PC-3 (cell line): ENCODE results near the gene NR2E1. TPM values are rescaled to one million over a fixed set of nuclear protein-coding genes. Genes with fewer than 3 reads are reported as not detected.

Experiments
- ATAC-seq: fragments of 200-7000 bp; cut with Tn5 transposase; 2 replicates; pipeline ENCODE4 v1.9.1; 2020; ENCODE audit warnings: mild to moderate bottlenecking, moderate library complexity
- BruUV-seq: library from RNA; stranded (reverse); fragments of 400-500 nt; replicated peaks from 2 replicates; lab custom pipeline; 2021; lab: Mats Ljungman, UMichigan
- CTCF ChIA-PET: fragments of 300-600 bp; sonication (Branson Sonifier 250); formaldehyde crosslinking; loops from one replicate; lab custom pipeline; 2022; ENCODE audit warnings: antibody characterized with exemption; lab: Charles Lee
- POLR2A ChIA-PET: fragments of 300-600 bp; sonication (Branson Sonifier 250); formaldehyde crosslinking; loops from one replicate; lab custom pipeline; 2022; ENCODE audit warnings: antibody characterized with exemption; ENCODE audit not compliant: unreplicated experiment; lab: Charles Lee
- DNase-seq: peaks from one replicate; pipeline ENCODE4 v3.0.0-alpha.2; 2015
- H2AFZ ChIP-seq: fragments of 300-600 bp; sonication (generic); 2 replicates; pipeline ENCODE4 v1.6.0; 2016; ENCODE audit warnings: antibody characterized with exemption, low read length
- H3F3A ChIP-seq: fragments of 300-600 bp; sonication (generic); one replicate; pipeline ENCODE4 v1.6.0; 2017; ENCODE audit warnings: antibody characterized with exemption, low read length, control low read depth, mild to moderate bottlenecking; ENCODE audit not compliant: unreplicated experiment
- H3K27ac ChIP-seq: fragments of 300-600 bp; sonication (generic); 2 replicates; pipeline ENCODE4 v1.5.1; 2016; ENCODE audit warnings: mild to moderate bottlenecking, low read length
- H3K27me3 ChIP-seq: fragments of 300-600 bp; sonication (generic); 2 replicates; pipeline ENCODE4 v1.6.1; 2016; ENCODE audit warnings: low read length, mixed read lengths
- H3K36me3 ChIP-seq: fragments of 300-600 bp; sonication (generic); 2 replicates; pipeline ENCODE4 v1.6.1; 2016; ENCODE audit warnings: low read depth, mixed run types, low read length, mixed read lengths
- H3K4me1 ChIP-seq: fragments of 300-600 bp; sonication (generic); 2 replicates; pipeline ENCODE4 v1.5.1; 2016; ENCODE audit warnings: low read length; ENCODE audit not compliant: insufficient read depth
- H3K4me2 ChIP-seq: fragments of 300-600 bp; sonication (generic); 2 replicates; pipeline ENCODE4 v1.6.0; 2016; ENCODE audit warnings: low read length
- H3K4me3 ChIP-seq: fragments of 300-600 bp; sonication (generic); 2 replicates; pipeline ENCODE4 v1.5.1; 2016; ENCODE audit warnings: mild to moderate bottlenecking, low read length, mixed read lengths
- H3K79me2 ChIP-seq: fragments of 300-600 bp; sonication (generic); 2 replicates; pipeline ENCODE4 v1.6.1; 2017; ENCODE audit warnings: low read length, mixed read lengths
- H3K9ac ChIP-seq: fragments of 300-600 bp; sonication (generic); 2 replicates; pipeline ENCODE4 v1.6.0; 2016; ENCODE audit warnings: mild to moderate bottlenecking, low read length
- H3K9me2 ChIP-seq: fragments of 300-600 bp; sonication (generic); replicated peaks from 2 replicates; pipeline ENCODE4 v1.6.1; 2016; ENCODE audit warnings: mixed run types, low read length, mixed read lengths
- H3K9me3 ChIP-seq: fragments of 300-600 bp; sonication (generic); 2 replicates; pipeline ENCODE4 v1.6.1; 2016; ENCODE audit warnings: low read length, mixed read lengths
- H4K20me1 ChIP-seq: fragments of 300-600 bp; sonication (generic); 2 replicates; pipeline ENCODE4 v1.6.1; 2016; ENCODE audit warnings: low read length, mixed read lengths
- EZH2 ChIP-seq: fragments of 300-600 bp; sonication (generic); IDR thresholded peaks from one replicate; pipeline ENCODE4 v1.6.1; 2017; ENCODE audit warnings: antibody characterized with exemption, mild to moderate bottlenecking, low read length; ENCODE audit not compliant: unreplicated experiment
- EZH2phosphoT487 ChIP-seq: fragments of 300-600 bp; sonication (generic); IDR thresholded peaks from 2 replicates; pipeline ENCODE4 v1.6.1; 2018; ENCODE audit warnings: mild to moderate bottlenecking, antibody characterized with exemption, low read length, borderline replicate concordance
- intact Hi-C: fragments of 100-400 bp; cut with micrococcal nuclease; formaldehyde crosslinking; loops from 2 replicates; pipeline ENCODE4 v1.9.0; 2023
- total RNA-seq: library from RNA; depleted of rRNA; stranded (reverse); fragments of >200 nt; gene quantifications from 2 replicates; pipeline ENCODE4 v1.2.3, GENCODE V29; 2014
- TF ChIP-seq, protein P1 (sequence below): fragments of 300-600 bp; sonication (generic); conservative IDR thresholded peaks from 2 replicates; pipeline ENCODE4 v1.5.1; 2017; ENCODE audit warnings: antibody characterized with exemption, low read depth, mild to moderate bottlenecking, low read length

NR2E1 gene
- total RNA-seq, 1 experiment from 2014 or later, result 0.07 TPM

DNA sequence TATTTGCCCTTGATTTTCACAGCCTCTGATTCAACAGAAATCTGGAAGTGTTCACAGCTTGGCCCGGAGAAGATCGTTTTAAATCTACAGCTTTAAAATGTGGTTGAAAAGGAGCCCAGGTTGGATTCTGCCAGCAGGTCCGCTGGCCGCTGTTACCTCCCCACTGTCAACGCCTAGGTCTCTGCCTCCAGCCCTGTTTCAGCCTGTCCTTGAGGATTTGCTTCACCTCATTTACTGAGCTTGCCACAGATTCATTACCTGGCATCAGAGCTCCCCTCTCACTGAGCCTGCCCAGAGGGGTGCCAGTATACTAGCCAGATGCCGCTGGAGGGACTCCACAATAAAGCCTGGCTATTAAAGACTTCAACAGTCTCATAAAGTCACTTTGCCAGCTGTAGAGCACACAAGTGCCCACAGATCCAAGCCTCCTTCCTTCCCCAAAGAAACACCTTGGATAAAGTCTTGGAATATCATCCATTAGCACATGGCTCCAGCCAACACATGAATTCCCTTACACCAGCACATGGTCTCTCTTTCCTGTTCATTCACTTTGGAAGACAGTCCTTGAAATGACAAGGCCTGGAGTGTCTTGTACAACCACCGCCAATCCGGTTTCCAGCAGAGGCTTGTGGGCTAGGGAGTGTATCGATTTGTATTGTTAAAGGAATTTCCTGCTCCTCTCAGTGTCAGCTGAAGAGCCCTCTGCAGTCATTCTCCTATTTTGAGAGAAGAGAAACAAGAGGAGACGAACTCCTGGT lies 9.5 kb upstream of the NR2E1 start:
- peak; percentile 55 for DNase-seq
- intact Hi-C loops, result no loop called here
- Histone ChIP-seq H3K36me3 (no peaks in the 10 kb centered on the region), H3F3A (no peaks in the 10 kb centered on the region), H3K4me1 (peaks cover 20% of the 10 kb centered on the region), H3K27me3 (peaks cover 54% of the 10 kb centered on the region), H3K4me2 (peak overlapping the region; percentile 83), H2AFZ (peak overlapping the region; percentile 73), H3K4me3 (peak overlapping the region; percentile 63; the same call in 1 of the 2 replicates), H3K9me2 (no peaks in the 10 kb centered on the region), H3K9ac (no peak overlapping the region), H3K27ac (no peak overlapping the region), H3K9me3 (no peaks in the 10 kb centered on the region), H3K79me2 (no peaks in the 10 kb centered on the region), H4K20me1 (no peaks in the 10 kb centered on the region)
- ATAC-seq, result peak; percentile 65
- POLR2A ChIA-PET, result no interaction called here
- BruUV-seq, result no TSS peak
- TF ChIP-seq, protein P1, sequence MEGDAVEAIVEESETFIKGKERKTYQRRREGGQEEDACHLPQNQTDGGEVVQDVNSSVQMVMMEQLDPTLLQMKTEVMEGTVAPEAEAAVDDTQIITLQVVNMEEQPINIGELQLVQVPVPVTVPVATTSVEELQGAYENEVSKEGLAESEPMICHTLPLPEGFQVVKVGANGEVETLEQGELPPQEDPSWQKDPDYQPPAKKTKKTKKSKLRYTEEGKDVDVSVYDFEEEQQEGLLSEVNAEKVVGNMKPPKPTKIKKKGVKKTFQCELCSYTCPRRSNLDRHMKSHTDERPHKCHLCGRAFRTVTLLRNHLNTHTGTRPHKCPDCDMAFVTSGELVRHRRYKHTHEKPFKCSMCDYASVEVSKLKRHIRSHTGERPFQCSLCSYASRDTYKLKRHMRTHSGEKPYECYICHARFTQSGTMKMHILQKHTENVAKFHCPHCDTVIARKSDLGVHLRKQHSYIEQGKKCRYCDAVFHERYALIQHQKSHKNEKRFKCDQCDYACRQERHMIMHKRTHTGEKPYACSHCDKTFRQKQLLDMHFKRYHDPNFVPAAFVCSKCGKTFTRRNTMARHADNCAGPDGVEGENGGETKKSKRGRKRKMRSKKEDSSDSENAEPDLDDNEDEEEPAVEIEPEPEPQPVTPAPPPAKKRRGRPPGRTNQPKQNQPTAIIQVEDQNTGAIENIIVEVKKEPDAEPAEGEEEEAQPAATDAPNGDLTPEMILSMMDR, result no peak
- no peak for TF ChIP-seq EZH2phosphoT487
- no peak for TF ChIP-seq EZH2
- CTCF ChIA-PET, result no interaction called here

DNA sequence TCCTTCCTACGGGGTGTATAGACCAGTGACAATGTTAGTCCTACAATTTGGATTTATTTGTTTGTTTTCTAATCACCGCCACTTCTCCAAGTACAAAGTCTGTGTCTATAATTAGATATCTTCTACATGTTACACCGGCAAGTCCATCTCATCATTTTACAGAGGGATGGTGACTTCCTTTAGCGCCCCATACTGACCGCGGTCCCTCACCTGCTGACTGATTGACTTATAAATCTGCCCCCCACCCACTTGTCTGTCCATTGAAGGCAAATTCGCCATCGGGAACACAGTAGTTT lies 8.9 kb upstream of the NR2E1 start:
- Histone ChIP-seq H3K9me3 (no peaks in the 10 kb centered on the region), H3K9ac (no peak overlapping the region), H3K9me2 (no peaks in the 10 kb centered on the region), H2AFZ (peak overlapping the region; percentile 73), H3K4me3 (peak overlapping the region; percentile 63), H3K36me3 (no peaks in the 10 kb centered on the region), H3K27me3 (peaks cover 54% of the 10 kb centered on the region), H3K4me2 (peak overlapping the region; percentile 83), H3K27ac (no peak overlapping the region), H3F3A (no peaks in the 10 kb centered on the region), H3K79me2 (no peaks in the 10 kb centered on the region), H3K4me1 (peaks cover 20% of the 10 kb centered on the region), H4K20me1 (no peaks in the 10 kb centered on the region)
- CTCF ChIA-PET, result no interaction called here
- intact Hi-C loops, result no loop called here
- ATAC-seq, result no peak
- POLR2A ChIA-PET, result no interaction called here
- TF ChIP-seq EZH2phosphoT487 (no peak), EZH2 (no peak)
- TF ChIP-seq, protein P1, result no peak
- DNase-seq, result no peak
- BruUV-seq, result no TSS peak

DNA sequence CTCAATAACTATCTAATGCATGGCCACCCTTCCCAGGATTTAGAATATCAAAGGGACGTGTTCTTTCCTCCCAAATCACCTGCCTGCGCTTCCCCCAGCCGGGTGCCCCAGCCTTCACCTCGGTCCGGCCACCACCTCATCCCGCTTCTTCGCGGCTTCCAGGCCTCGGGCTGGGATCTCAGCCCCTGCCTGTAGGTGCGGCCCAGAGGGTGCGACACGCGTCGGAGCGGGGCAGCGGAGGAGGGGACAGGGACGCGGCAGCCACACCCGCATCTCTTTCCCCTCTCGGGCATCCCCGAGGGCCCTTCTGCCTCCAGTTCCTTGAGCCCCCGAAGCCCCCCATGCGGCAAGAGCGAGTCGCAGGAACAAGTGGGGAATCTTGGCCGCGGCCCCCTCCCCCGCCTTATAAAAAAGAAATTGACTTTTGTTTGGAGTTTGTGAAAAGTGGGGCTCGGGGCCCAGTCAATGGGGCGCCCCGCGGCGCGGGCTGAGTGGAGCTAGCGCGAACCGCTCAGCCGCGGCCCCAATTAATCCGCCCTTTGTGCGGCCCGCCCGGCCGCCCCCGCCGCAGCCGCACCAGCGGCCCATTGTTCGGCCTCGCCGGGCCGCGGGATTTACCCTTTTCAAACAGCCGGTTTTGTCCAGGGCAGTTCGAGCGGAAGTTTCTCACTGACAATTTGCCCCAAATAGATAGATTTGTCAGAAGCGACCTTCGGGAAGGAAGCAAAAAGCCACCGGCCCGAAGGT lies 8.4 kb upstream of the NR2E1 start:
- TF ChIP-seq, protein P1, result no peak
- TF ChIP-seq EZH2phosphoT487, result peak; percentile 63; the same call in 1 of the 2 replicates
- peak; percentile 98 for TF ChIP-seq EZH2
- CTCF ChIA-PET, result no interaction called here
- Histone ChIP-seq H2AFZ (peak overlapping the region; percentile 73), H3K4me2 (peak overlapping the region; percentile 83), H3K9ac (no peak overlapping the region), H3K36me3 (no peaks in the 10 kb centered on the region), H3K79me2 (no peaks in the 10 kb centered on the region), H3K4me3 (peak overlapping the region; percentile 63), H3K27me3 (peaks cover 58% of the 10 kb centered on the region), H3K9me2 (no peaks in the 10 kb centered on the region), H3F3A (no peaks in the 10 kb centered on the region), H3K4me1 (peaks cover 20% of the 10 kb centered on the region), H3K27ac (no peak overlapping the region), H3K9me3 (no peaks in the 10 kb centered on the region), H4K20me1 (no peaks in the 10 kb centered on the region)
- no TSS peak for BruUV-seq
- no peak for DNase-seq
- POLR2A ChIA-PET, result no interaction called here
- intact Hi-C loops, result no loop called here
- ATAC-seq, result peak; percentile 50
